ENCODE data around the gene PRPH2. TPM values are rescaled to one million over a fixed set of nuclear protein-coding genes. Genes with fewer than 3 reads are reported as not detected.

Gene PRPH2
- total RNA-seq, 1 experiment from 2014 or later: not detected

- H3F3A ChIP-seq (ENCODE audit: insufficient read depth, low read depth): peaks cover 15% of the 10 kb centered on the region; the same call in 1 of the 2 replicates
- H3K79me2 ChIP-seq (ENCODE audit: low read depth): peaks cover 21% of the 10 kb centered on the region
- H3K4me1 ChIP-seq (replicated peaks; ENCODE audit: insufficient read depth): peaks cover 19% of the 10 kb centered on the region
- peak within 1 kb of the TSS; percentile 78 for H3K4me3 ChIP-seq
- peaks cover 3% of the 10 kb centered on the region; the same call in 1 of the 2 replicates for H3K36me3 ChIP-seq (ENCODE audit: low read depth)
- no peak for TF ChIP-seq CTCF (conservative IDR thresholded peaks at IDR 0.05)
- H3K4me2 ChIP-seq: peak within 1 kb of the TSS; percentile 97
- peak; percentile 91 to 94 for DNase-seq
- H2AFZ ChIP-seq: peak within 1 kb of the TSS; percentile 98
- intact Hi-C loops (cut with micrococcal nuclease; ENCODE audit: unreplicated experiment): loop anchor here (1.0 to 2.0 kb wide), 3 partner anchors 21 to 131 kb away; partner anchors contain the start of gene BICRAL
- no peaks in the 10 kb centered on the region for H3K9me2 ChIP-seq (ENCODE audit: insufficient read depth)
- POLR2A ChIA-PET (ENCODE audit: unreplicated experiment): interaction anchor here (0.6 to 1.9 kb wide), 8 partner anchors 30 to 406 kb away, joined by 3 to 50 read pairs (median 8); partner anchors contain the start of genes BICRAL and RPL7L1
- no peaks in the 10 kb centered on the region for H3K9me3 ChIP-seq (ENCODE audit: insufficient read depth, low read depth)
- CTCF ChIA-PET: interaction anchor here (0.6 to 0.7 kb wide), 2 partner anchors 515 to 552 kb away, joined by 16 to 30 read pairs; partner anchors contain the start of gene SLC22A7
- H3K27me3 ChIP-seq (ENCODE audit: insufficient read depth, low read depth): no peaks in the 10 kb centered on the region
- H4K20me1 ChIP-seq (ENCODE audit: insufficient read depth): peaks cover 13% of the 10 kb centered on the region; the same call in 1 of the 2 replicates
- H3K27ac ChIP-seq: peak within 1 kb of the TSS; percentile 70
- TSS peak; percentile 76 for BruUV-seq (replicated peaks)
Observed at GRCh38 chr6:42745640-42746462, 23.5 kb upstream of the PRPH2 start, which contains the start of gene TBCC. TSS of gene TBCC (minus strand) at chr6:42746103. CDS start at chr6:42746073, 30 bp downstream.

GRCh38 chr6:42745083-42745639 lies 22.8 kb upstream of the PRPH2 start:
- Histone ChIP-seq H3K4me1 (replicated peaks; ENCODE audit: insufficient read depth) (peaks cover 19% of the 10 kb centered on the region), H3K27ac (no peak overlapping the region), H2AFZ (peak overlapping the region; percentile 98), H3K4me2 (peak overlapping the region; percentile 97), H3K9me3 (ENCODE audit: insufficient read depth, low read depth) (no peaks in the 10 kb centered on the region), H3K36me3 (ENCODE audit: low read depth) (peaks cover 3% of the 10 kb centered on the region; the same call in 1 of the 2 replicates), H3K4me3 (peak overlapping the region; percentile 78), H3K79me2 (ENCODE audit: low read depth) (peaks cover 21% of the 10 kb centered on the region), H3K27me3 (ENCODE audit: insufficient read depth, low read depth) (no peaks in the 10 kb centered on the region), H3F3A (ENCODE audit: insufficient read depth, low read depth) (peaks cover 15% of the 10 kb centered on the region; the same call in 1 of the 2 replicates), H4K20me1 (ENCODE audit: insufficient read depth) (peaks cover 13% of the 10 kb centered on the region; the same call in 1 of the 2 replicates), H3K9me2 (ENCODE audit: insufficient read depth) (no peaks in the 10 kb centered on the region)
- intact Hi-C loops (cut with micrococcal nuclease; ENCODE audit: unreplicated experiment): no loop called here
- peak in 1 of 2 experiments; percentile 10 for DNase-seq
- ChIA-PET CTCF (no interaction called here), POLR2A (ENCODE audit: unreplicated experiment) (interaction anchor here (0.6 to 1.9 kb wide), 7 partner anchors 37 to 405 kb away, joined by 3 to 50 read pairs (median 8); partner anchors contain the start of genes BICRAL and RPL7L1)
- TF ChIP-seq CTCF (conservative IDR thresholded peaks at IDR 0.05) (no peak), EZH2 (IDR thresholded peaks at IDR 0.05; ENCODE audit: low read depth) (no peak)
- BruUV-seq (replicated peaks): no TSS peak

GRCh38 chr6:42744351-42744893 lies 22.0 kb upstream of the PRPH2 start:
- no TSS peak for BruUV-seq (replicated peaks)
- peaks cover 13% of the 10 kb centered on the region; the same call in 1 of the 2 replicates for H4K20me1 ChIP-seq (ENCODE audit: insufficient read depth)
- no peak for DNase-seq
- peaks cover 3% of the 10 kb centered on the region; the same call in 1 of the 2 replicates for H3K36me3 ChIP-seq (ENCODE audit: low read depth)
- TF ChIP-seq CTCF (conservative IDR thresholded peaks at IDR 0.05) (no peak), EZH2 (IDR thresholded peaks at IDR 0.05; ENCODE audit: low read depth) (no peak)
- H3K27me3 ChIP-seq (ENCODE audit: insufficient read depth, low read depth): no peaks in the 10 kb centered on the region
- H3K27ac ChIP-seq: no peak overlapping the region
- peak overlapping the region; percentile 97 for H3K4me2 ChIP-seq
- ChIA-PET CTCF (interaction anchor here (0.6 kb wide), 1 partner anchor 91 kb away, joined by 3 read pairs; no protein-coding TSS in a partner anchor), POLR2A (ENCODE audit: unreplicated experiment) (no interaction called here)
- no peaks in the 10 kb centered on the region for H3K9me3 ChIP-seq (ENCODE audit: insufficient read depth, low read depth)
- peaks cover 21% of the 10 kb centered on the region for H3K79me2 ChIP-seq (ENCODE audit: low read depth)
- 0 out of 2 replicates have a peak overlapping the region, but pooled peaks have one; percentile 98 for H2AFZ ChIP-seq
- peaks cover 15% of the 10 kb centered on the region; the same call in 1 of the 2 replicates for H3F3A ChIP-seq (ENCODE audit: insufficient read depth, low read depth)
- H3K4me3 ChIP-seq: peak overlapping the region; percentile 78
- H3K9me2 ChIP-seq (ENCODE audit: insufficient read depth): no peaks in the 10 kb centered on the region
- intact Hi-C loops (cut with micrococcal nuclease; ENCODE audit: unreplicated experiment): no loop called here
- peaks cover 19% of the 10 kb centered on the region for H3K4me1 ChIP-seq (replicated peaks; ENCODE audit: insufficient read depth)

Data from PC-9 (cell line).